Right lobe of liver (tissue), 4 donors: ENCODE results near the gene SLC24A2.

Experiments used
- CTCF ChIP-seq, 4 donors: fragments of 200-600 bp in 3 of 4; fragments of 450-650 bp in 1 of 4; IDR thresholded peaks; one replicate each; pipeline versions ENCODE4 v1.5.1 to v1.8.0; 2016 to 2022; ENCODE audit warnings: antibody characterized with exemption in 4 of 4, mild to moderate bottlenecking in 2 of 4
- POLR2A ChIP-seq: fragments of 450-650 bp; IDR thresholded peaks from one replicate; pipeline ENCODE4 v1.6.1; 2017; ENCODE audit warnings: antibody characterized with exemption, mild to moderate bottlenecking
- donor health status: DM: no; HTN: no; CAD: no.
- donor health status: DM: no; HTN: no; CAD: no.
- donor health status: DM: no; HTN: yes; CAD: no.

GRCh38 chr9:19800884-19801283 is 12.0 kb upstream of the SLC24A2 start:
- no peak for TF ChIP-seq CTCF (IDR thresholded peaks at IDR 0.05)
- TF ChIP-seq POLR2A = no peak
